HUDEP-2 (cell line): ENCODE data around the gene ARHGEF4.
A peak's percentile ranks its signal among the peaks of the same experiment; 100 is the strongest.
"Not testable (repeated sequence)": the region's sequence is repeated elsewhere in the genome, so short reads cannot be mapped to it uniquely, and the experiment has no call there.

Experiments
- DNase-seq, 76 experiments: peaks; one replicate each; lab custom pipeline; 2025; ENCODE audit not compliant: unreplicated experiment in 76 of 76; lab: John Stamatoyannopoulos, UW

The ARHGEF4 gene

DNA sequence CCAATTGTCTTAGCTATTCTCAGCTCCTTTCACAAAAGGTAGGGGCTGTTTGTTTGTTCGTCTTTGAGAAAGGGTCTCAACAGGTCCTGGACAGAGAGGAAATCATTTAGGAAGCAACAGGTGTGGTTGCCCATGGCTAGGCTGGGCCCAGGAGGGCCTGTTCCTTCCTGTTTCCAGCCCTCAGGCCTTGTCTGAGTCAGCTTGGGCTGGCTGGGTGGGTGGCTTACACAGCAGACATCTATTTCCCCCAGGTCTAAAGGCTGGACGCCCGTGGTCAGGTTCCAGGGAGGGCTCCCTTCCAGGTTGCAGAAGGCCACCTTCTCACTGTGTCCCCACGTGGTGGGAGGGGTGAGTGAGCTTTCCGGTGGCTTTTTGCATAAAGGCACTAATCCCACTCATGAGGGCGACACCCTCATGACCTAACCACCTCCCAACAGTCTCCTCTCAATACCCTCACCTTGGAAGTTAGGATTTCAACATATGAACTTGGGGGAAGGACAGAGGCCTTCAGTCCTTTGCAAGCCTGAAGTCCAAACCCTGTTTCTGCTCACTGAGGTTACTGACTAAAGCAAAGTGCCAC, 45.5 kb downstream of the ARHGEF4 start:
- no peak for DNase-seq

GRCh38 chr2:130882991-130883390, 46.3 kb downstream of the ARHGEF4 start:
- DNase-seq = no peak

GRCh38 chr2:130883496-130883895, 46.8 kb downstream of the ARHGEF4 start:
- no peak for DNase-seq

DNA sequence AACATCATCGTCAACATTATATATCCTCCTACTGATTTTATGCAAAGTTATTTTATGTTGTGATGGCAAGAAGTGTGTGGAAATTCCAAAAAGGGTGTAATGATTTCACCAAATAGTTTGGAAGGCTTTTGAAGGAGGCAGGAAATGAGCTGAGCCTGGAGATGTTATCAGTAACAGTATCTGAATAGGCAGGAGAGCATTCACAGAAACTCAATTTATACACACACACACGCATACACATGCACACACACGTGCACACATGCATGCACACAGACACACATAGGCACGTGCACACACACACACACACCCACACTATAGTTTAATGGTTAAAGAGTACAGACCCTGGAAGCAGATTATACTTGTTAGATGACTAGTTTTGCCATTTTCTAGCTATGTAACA, 47.3 kb downstream of the ARHGEF4 start:
- no peak for DNase-seq

GRCh38 chr2:130884503-130884902, 47.8 kb downstream of the ARHGEF4 start:
- DNase-seq = no peak

GRCh38 chr2:130887643-130888042, 50.9 kb downstream of the ARHGEF4 start:
- no peak for DNase-seq

GRCh38 chr2:130890941-130891669, 54.4 kb downstream of the ARHGEF4 start:
- no peak for DNase-seq

DNA sequence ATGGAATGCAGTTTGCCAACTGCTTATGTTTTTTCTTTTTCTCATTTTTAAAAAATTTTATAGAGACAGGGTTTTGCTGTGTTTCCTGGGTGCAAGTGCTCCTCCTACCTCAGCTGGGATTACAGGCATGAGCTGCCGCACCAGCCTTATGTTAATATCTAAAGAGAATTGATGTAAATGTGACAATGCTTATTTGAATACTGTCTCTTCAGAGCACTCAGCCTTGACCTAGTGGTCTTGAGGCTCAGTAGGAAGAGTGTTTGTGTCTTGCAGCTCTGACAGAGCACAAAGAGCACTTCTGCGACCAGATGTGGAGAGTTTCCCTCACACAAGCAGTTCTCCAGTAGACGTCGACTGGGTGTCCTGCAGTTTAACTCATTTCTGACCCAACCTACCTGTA, 55.3 kb downstream of the ARHGEF4 start:
- no peak for DNase-seq

GRCh38 chr2:130892793-130893785, 56.4 kb downstream of the ARHGEF4 start:
- no peak for DNase-seq

GRCh38 chr2:130894326-130894942, 57.7 kb downstream of the ARHGEF4 start:
- DNase-seq = no peak

DNA sequence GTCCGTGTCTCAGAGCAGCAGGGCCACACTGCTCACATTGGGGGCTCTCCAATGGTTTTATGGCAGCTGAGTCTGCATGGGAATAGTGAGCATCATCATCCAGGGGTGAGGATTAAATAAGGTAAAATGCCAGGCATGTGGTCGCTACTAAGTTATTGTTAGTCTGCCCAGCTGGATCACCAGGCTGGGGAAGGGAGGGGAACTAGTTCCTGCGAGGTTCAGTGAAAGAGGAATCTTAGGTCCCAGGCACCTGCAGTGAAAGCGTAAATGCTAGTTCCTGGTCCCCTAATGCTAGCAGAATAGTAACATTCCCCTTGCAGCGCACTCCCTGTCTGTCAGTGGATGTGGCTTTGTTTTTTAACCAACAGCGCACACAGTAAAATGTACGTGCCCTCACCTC, 60.1 kb downstream of the ARHGEF4 start:
- no peak for DNase-seq

DNA sequence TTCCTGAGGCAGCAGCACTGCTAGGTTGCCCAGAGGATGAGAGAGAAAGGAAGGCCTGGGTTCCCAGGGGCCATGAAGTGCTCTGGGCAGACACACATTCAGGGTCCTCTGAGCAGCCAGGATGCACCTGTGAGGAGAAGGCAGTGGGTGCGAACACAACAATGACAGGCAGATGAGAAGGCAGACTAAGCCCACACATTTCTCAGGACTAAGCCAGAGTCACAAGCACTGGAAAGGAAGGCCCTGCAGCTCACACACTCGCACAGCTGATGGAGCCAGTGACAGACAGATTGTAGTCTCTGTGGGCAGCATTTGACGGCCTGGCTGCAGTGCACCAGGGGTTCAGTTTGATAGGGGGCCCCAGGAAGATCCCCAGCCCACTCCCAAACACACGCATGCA, 61.8 kb downstream of the ARHGEF4 start:
- peak in 1 of 76 experiments; percentile 3 for DNase-seq

DNA sequence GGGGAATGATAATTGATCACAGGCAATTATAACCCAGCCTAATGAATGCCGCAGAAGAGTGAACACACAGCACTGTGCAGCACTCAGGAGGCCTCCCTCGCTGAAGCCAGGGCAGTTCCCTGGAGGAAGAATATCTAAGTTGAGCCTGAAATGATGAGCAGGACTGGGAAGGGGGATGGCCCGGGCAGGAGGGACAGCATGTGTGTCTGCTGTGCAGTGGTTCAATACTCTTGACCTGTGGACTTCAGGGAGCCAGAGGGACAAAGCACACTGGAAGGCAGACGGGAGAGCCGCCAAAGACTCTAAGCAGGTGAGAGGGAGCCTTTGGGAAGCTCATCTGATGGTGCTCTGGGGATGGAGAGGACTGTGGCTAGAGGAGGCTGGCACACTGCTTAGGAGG, 62.6 kb downstream of the ARHGEF4 start:
- no peak for DNase-seq

DNA sequence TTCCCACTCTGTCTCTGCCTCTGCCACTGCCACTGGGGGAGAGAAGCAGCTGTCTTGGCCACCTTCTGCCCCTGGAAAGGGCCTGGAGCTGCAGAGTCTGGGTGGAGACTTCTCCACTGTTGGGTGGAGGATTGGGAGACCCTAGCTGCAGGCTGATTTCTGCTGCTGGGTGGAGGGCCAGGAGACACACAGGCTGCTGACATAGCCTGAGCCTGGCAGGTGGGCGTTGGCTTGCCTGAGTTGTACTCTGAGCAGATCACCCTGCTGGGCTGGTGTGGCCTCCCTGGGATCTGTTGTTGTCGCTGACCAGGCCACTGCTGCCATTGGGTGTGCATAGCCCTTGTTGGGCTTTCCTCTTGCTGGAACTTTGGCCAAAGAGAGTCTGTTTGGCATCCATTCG, 64.3 kb downstream of the ARHGEF4 start:
- DNase-seq = no peak

DNA sequence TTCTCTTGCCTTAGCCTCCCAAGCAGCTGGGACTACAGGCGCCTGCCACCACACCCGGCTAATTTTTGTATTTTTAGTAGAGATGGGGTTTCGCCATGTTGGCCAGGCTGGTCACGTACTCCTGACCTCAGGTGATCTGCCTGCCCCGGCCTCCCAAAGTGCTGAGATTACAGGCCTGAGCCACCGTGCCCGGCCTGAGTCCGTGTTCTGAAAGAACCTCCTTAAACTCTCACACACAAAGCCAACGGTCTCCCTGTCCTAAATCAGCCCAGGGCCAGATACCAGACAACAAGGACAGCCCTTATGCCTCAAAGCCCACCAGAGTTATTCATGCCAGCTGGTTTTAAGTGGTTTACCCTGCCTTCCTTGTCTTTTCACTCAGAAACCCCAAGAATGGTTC, 64.9 kb downstream of the ARHGEF4 start:
- not testable (repeated sequence) for DNase-seq

DNA sequence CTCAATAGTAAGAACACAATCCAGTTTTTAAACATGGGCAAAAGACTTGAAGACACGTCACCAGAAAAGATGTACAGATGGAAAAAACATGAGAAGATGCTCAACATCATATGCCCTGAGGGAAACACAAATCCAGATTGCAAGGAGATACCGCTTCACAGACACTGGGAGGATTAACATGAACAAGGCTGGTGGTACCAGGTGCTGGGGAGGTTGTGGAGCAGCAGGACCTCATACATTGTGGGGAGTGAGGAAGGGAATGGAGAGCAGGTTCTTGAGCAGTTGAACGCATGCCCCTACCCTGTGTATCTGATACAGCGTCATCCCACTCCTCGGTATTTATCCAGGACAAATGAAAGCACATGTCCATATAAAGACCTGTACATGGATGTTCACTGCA, 72.1 kb downstream of the ARHGEF4 start:
- DNase-seq = no peak

GRCh38 chr2:130910931-130911330, 74.2 kb downstream of the ARHGEF4 start:
- no peak for DNase-seq

GRCh38 chr2:130911482-130911881, 74.8 kb downstream of the ARHGEF4 start:
- DNase-seq = no peak

DNA sequence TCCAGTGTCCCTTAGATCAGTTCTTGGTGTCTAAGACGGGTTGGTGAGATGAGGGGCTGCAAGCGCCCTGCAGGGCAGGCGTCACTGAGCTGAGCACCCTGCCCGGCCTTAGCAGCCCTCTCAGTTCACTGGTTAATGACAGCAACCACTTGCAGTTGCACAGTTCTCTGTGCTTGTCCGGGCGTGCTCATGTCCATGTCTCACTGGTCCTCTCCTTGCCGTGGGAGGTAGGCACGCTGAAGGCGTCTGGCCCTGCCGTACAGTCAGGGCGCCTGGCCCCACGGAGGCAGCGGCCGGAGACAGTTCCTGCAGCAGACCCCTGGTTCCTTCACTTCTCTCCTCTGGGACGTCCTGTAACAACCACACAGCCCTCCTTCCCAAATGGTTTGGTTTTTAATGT, 75.3 kb downstream of the ARHGEF4 start:
- DNase-seq = no peak

GRCh38 chr2:130912471-130912870, 75.8 kb downstream of the ARHGEF4 start:
- no peak for DNase-seq

DNA sequence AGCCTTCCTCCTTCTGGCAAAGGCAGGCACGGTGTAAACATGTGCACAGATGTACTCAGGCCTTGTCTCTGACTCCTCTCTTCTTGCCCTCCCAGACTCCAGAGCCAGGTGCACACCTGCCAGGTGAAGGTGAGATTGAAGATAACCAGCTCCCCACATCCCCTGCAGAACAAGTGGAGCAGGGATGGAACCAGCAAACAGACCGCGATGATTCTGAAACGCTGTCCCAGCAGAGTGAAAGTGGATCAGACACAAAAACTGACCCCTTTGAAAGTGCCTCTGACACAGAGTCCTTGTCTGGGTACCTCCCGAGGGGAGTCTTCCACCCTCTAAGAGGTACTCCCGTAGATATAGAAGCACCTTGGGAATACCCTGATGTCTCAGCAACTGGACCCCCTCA, 77.2 kb downstream of the ARHGEF4 start:
- DNase-seq = no peak
